H1 (cell line): ENCODE data around the gene USP49. TPM values are rescaled to one million over a fixed set of nuclear protein-coding genes. Genes with fewer than 3 reads are reported as not detected.

Experiments
- BCL11A ChIP-seq, 2 experiments: IDR thresholded peaks; one replicate each; pipeline ENCODE4 v1.6.1; 2011; ENCODE audit warnings: low read depth in 2 of 2, low read length in 2 of 2, mild to moderate bottlenecking in 2 of 2
- GABPA ChIP-seq: IDR thresholded peaks from 2 replicates; pipeline ENCODE4 v1.6.1; 2011; ENCODE audit warnings: mild to moderate bottlenecking, low read length, moderate library complexity, borderline replicate concordance; ENCODE audit not compliant: insufficient read depth
- POU5F1 ChIP-seq: IDR thresholded peaks from 2 replicates; pipeline ENCODE4 v1.6.1; 2011; ENCODE audit warnings: low read depth, mild to moderate bottlenecking, low read length, moderate library complexity
- RAD21 ChIP-seq, 2 experiments: IDR thresholded peaks in 1 of 2; conservative IDR thresholded peaks in 1 of 2; 2 replicates each; pipeline ENCODE4 v1.6.1; 2011; ENCODE audit warnings: low read depth in 2 of 2, low read length in 2 of 2, improper control_type of control experiment in 1 of 2, inconsistent platforms in 1 of 2, mild to moderate bottlenecking in 1 of 2, moderate library complexity in 1 of 2
- SIRT6 ChIP-seq: IDR thresholded peaks from one replicate; pipeline ENCODE4 v1.7.1; 2012; ENCODE audit warnings: low read length, inconsistent platforms
- SIX5 ChIP-seq: IDR thresholded peaks from 2 replicates; pipeline ENCODE4 v1.6.1; 2011; ENCODE audit warnings: mild to moderate bottlenecking, low read depth, low read length
- SP2 ChIP-seq: IDR thresholded peaks from 2 replicates; pipeline ENCODE4 v1.6.1; 2012; ENCODE audit warnings: mild to moderate bottlenecking, low read length, inconsistent platforms
- TAF1 ChIP-seq: IDR thresholded peaks from 2 replicates; pipeline ENCODE4 v1.6.1; 2011; ENCODE audit warnings: mild to moderate bottlenecking, low read depth, low read length
- polyA plus RNA-seq, 7 experiments: library from polyadenylated mRNA; depleted of rRNA in 3 of 7; stranded (reverse) in 5 of 7; unstranded in 2 of 7; fragments of >200 nt in 5 of 7; fragments of 200-250 nt in 2 of 7; gene quantifications; 1 replicate in 5 of 7; 2 replicates in 1 of 7; 4 replicates in 1 of 7; pipeline versions ENCODE4 v1.2.1 to v1.2.3, GENCODE V29; 2011 to 2013; ENCODE audit warnings: missing spikeins in 2 of 7, mixed read lengths in 2 of 7
- total RNA-seq: library from RNA; stranded (reverse); fragmentation: NEBNext Ultra II Directional; extraction: Animal tissue kit (Norgen Biotek cat#: 25700); gene quantifications from 2 replicates; pipeline ENCODE4 v1.2.1, GENCODE V29; 2021
- TF ChIP-seq, protein P1 (sequence below): fragments of 300-600 bp; sonication (generic); IDR thresholded peaks from 2 replicates; pipeline ENCODE4 v1.7.1; 2012; ENCODE audit warnings: low read length, moderate library complexity, mild to moderate bottlenecking, inconsistent platforms; ENCODE audit not compliant: insufficient replicate concordance
- TF ChIP-seq, protein P2 (sequence below): IDR thresholded peaks from 2 replicates; pipeline ENCODE4 v1.6.1; 2012; ENCODE audit warnings: inconsistent platforms

Gene USP49
- total and polyA plus RNA-seq, 2 of the 8 experiments (the other 6 are each of a cell fraction or from before 2014, with no cell fraction given), result 6.9 to 24.4 TPM

- TF ChIP-seq, protein P1, sequence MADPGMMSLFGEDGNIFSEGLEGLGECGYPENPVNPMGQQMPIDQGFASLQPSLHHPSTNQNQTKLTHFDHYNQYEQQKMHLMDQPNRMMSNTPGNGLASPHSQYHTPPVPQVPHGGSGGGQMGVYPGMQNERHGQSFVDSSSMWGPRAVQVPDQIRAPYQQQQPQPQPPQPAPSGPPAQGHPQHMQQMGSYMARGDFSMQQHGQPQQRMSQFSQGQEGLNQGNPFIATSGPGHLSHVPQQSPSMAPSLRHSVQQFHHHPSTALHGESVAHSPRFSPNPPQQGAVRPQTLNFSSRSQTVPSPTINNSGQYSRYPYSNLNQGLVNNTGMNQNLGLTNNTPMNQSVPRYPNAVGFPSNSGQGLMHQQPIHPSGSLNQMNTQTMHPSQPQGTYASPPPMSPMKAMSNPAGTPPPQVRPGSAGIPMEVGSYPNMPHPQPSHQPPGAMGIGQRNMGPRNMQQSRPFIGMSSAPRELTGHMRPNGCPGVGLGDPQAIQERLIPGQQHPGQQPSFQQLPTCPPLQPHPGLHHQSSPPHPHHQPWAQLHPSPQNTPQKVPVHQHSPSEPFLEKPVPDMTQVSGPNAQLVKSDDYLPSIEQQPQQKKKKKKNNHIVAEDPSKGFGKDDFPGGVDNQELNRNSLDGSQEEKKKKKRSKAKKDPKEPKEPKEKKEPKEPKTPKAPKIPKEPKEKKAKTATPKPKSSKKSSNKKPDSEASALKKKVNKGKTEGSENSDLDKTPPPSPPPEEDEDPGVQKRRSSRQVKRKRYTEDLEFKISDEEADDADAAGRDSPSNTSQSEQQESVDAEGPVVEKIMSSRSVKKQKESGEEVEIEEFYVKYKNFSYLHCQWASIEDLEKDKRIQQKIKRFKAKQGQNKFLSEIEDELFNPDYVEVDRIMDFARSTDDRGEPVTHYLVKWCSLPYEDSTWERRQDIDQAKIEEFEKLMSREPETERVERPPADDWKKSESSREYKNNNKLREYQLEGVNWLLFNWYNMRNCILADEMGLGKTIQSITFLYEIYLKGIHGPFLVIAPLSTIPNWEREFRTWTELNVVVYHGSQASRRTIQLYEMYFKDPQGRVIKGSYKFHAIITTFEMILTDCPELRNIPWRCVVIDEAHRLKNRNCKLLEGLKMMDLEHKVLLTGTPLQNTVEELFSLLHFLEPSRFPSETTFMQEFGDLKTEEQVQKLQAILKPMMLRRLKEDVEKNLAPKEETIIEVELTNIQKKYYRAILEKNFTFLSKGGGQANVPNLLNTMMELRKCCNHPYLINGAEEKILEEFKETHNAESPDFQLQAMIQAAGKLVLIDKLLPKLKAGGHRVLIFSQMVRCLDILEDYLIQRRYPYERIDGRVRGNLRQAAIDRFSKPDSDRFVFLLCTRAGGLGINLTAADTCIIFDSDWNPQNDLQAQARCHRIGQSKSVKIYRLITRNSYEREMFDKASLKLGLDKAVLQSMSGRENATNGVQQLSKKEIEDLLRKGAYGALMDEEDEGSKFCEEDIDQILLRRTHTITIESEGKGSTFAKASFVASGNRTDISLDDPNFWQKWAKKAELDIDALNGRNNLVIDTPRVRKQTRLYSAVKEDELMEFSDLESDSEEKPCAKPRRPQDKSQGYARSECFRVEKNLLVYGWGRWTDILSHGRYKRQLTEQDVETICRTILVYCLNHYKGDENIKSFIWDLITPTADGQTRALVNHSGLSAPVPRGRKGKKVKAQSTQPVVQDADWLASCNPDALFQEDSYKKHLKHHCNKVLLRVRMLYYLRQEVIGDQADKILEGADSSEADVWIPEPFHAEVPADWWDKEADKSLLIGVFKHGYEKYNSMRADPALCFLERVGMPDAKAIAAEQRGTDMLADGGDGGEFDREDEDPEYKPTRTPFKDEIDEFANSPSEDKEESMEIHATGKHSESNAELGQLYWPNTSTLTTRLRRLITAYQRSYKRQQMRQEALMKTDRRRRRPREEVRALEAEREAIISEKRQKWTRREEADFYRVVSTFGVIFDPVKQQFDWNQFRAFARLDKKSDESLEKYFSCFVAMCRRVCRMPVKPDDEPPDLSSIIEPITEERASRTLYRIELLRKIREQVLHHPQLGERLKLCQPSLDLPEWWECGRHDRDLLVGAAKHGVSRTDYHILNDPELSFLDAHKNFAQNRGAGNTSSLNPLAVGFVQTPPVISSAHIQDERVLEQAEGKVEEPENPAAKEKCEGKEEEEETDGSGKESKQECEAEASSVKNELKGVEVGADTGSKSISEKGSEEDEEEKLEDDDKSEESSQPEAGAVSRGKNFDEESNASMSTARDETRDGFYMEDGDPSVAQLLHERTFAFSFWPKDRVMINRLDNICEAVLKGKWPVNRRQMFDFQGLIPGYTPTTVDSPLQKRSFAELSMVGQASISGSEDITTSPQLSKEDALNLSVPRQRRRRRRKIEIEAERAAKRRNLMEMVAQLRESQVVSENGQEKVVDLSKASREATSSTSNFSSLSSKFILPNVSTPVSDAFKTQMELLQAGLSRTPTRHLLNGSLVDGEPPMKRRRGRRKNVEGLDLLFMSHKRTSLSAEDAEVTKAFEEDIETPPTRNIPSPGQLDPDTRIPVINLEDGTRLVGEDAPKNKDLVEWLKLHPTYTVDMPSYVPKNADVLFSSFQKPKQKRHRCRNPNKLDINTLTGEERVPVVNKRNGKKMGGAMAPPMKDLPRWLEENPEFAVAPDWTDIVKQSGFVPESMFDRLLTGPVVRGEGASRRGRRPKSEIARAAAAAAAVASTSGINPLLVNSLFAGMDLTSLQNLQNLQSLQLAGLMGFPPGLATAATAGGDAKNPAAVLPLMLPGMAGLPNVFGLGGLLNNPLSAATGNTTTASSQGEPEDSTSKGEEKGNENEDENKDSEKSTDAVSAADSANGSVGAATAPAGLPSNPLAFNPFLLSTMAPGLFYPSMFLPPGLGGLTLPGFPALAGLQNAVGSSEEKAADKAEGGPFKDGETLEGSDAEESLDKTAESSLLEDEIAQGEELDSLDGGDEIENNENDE, result no peak
- no peak for TF ChIP-seq RAD21 (IDR thresholded peaks at IDR 0.05 in 1 of 2, conservative IDR thresholded peaks at IDR 0.05 in 1 of 2; ENCODE audit: low read depth in 2 of 2, low read length in 2 of 2)
- TF ChIP-seq GABPA, result no peak
- TF ChIP-seq SIX5, result no peak
- TF ChIP-seq BCL11A (IDR thresholded peaks at IDR 0.05; ENCODE audit: low read depth in 2 of 2, low read length in 2 of 2), result no peak
- no peak for TF ChIP-seq TAF1
- TF ChIP-seq, protein P2, sequence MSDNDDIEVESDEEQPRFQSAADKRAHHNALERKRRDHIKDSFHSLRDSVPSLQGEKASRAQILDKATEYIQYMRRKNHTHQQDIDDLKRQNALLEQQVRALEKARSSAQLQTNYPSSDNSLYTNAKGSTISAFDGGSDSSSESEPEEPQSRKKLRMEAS, result no peak
- no peak for TF ChIP-seq POU5F1
- no peak for TF ChIP-seq SP2
- no peak for TF ChIP-seq SIRT6
Observed at GRCh38 chr6:41759106-41759904, 135.9 kb downstream of the USP49 start (continued).
